Epithelial cell of esophagus (primary cell): ENCODE measurements around the gene AKR7A2.

Experiments used
- DNase-seq: peaks from one replicate; pipeline ENCODE4 v3.0.0; 2010; ENCODE audit warnings: low read depth
- H3K4me3 ChIP-seq: 2 replicates; pipeline ENCODE4 v1.5.1; 2011; ENCODE audit warnings: mild to moderate bottlenecking, low read length, control low read depth
- CTCF ChIP-seq: IDR thresholded peaks from 2 replicates; pipeline ENCODE4 v1.5.1; 2011; ENCODE audit warnings: low read depth, mild to moderate bottlenecking, low read length, control low read depth, inconsistent platforms; ENCODE audit not compliant: insufficient read depth; ENCODE audit errors: missing control alignments

The AKR7A2 gene

GRCh38 chr1:19311931-19312781 is at the start of gene AKR7A2, which contains the start of gene SLC66A1:
Gene AKR7A2, minus strand, starts transcription at chr1:19312144. Its CDS starts 20 bp downstream, at chr1:19312124.
Gene SLC66A1, plus strand, starts transcription at chr1:19312326. Its CDS starts 5,352 bp downstream, at chr1:19317678.
- TF ChIP-seq CTCF, result no peak
- peak; percentile 94 for DNase-seq
- peak within 1 kb of the TSS; percentile 76 for H3K4me3 ChIP-seq

GRCh38 chr1:19360843-19361610 is 49.1 kb upstream of the AKR7A2 start:
- peak; percentile 98 for DNase-seq
- peak; percentile 5 for TF ChIP-seq CTCF
- H3K4me3 ChIP-seq, result no peak overlapping the region

GRCh38 chr1:19360432-19360831 is 48.5 kb upstream of the AKR7A2 start:
- no peak for TF ChIP-seq CTCF
- no peak overlapping the region for H3K4me3 ChIP-seq

GRCh38 chr1:19360016-19360415 is 48.1 kb upstream of the AKR7A2 start:
- TF ChIP-seq CTCF, result no peak
- no peak overlapping the region for H3K4me3 ChIP-seq
- no peak for DNase-seq

More at GRCh38 chr1:19360432-19360831, 48.5 kb upstream of the AKR7A2 start:
- DNase-seq, result no peak

- H3K4me3 ChIP-seq, result no peak overlapping the region
- no peak for TF ChIP-seq CTCF
- DNase-seq, result no peak
These were observed 47.4 kb upstream of the AKR7A2 start for GRCh38 chr1:19359357-19359756.

GRCh38 chr1:19358710-19359109 is 46.8 kb upstream of the AKR7A2 start:
- H3K4me3 ChIP-seq, result no peak overlapping the region
- no peak for DNase-seq

More at GRCh38 chr1:19358710-19359109, 46.8 kb upstream of the AKR7A2 start:
- no peak for TF ChIP-seq CTCF
